AG04450 (cell line): ENCODE measurements around the gene PPARG. TPM values are rescaled to one million over a fixed set of nuclear protein-coding genes. Genes with fewer than 3 reads are reported as not detected.

Source experiments
- CTCF ChIA-PET: fragments of 300-600, 350-600 bp; formaldehyde crosslinking; extraction: SDS; loops from one replicate; lab custom pipeline; 2022; ENCODE audit warnings: antibody characterized with exemption, inconsistent platforms; lab: Charles Lee
- POLR2A ChIA-PET: fragments of 350-600 bp; formaldehyde crosslinking; extraction: SDS; loops from one replicate; lab custom pipeline; 2021; ENCODE audit warnings: antibody characterized with exemption, inconsistent platforms; lab: Yijun Ruan, JAX
- DNase-seq: peaks from one replicate; pipeline ENCODE4 v3.0.0-alpha.2; 2011; ENCODE audit warnings: low read depth, low spot score
- H3K27ac ChIP-seq: one replicate; pipeline ENCODE4 v1.5.1; 2012; ENCODE audit warnings: low read depth, low read length, control low read depth
- H3K27me3 ChIP-seq: one replicate; pipeline ENCODE4 v1.6.0; 2012; ENCODE audit warnings: low read length; ENCODE audit not compliant: control insufficient read depth, insufficient read depth
- H3K4me3 ChIP-seq: 2 replicates; pipeline ENCODE4 v1.5.1; 2011; ENCODE audit warnings: mild to moderate bottlenecking, low read depth, low read length, control low read depth
- H3K9me3 ChIP-seq: 2 replicates; pipeline ENCODE4 v1.5.1; 2012; ENCODE audit warnings: low read length; ENCODE audit not compliant: control insufficient read depth, insufficient read depth
- CTCF ChIP-seq: IDR thresholded peaks from 2 replicates; pipeline ENCODE4 v1.5.1; 2011; ENCODE audit warnings: low read depth, low read length, control low read depth, inconsistent platforms
- polyA plus RNA-seq: library from polyadenylated mRNA; depleted of rRNA; stranded (reverse); fragments of >200 nt; gene quantifications from 2 replicates; pipeline ENCODE4 v1.2.3, GENCODE V29; 2011

The PPARG gene
- polyA plus RNA-seq, 1 experiment = 33.8 TPM

GRCh38 chr3:12247411-12247810 is 41.5 kb upstream of the PPARG start:
- ChIA-PET POLR2A (no interaction called here), CTCF (interaction anchor here (0.6 to 1.1 kb wide), 2 partner anchors 53 to 775 kb away, joined by 3 read pairs; no protein-coding TSS in a partner anchor)
- DNase-seq = no peak
- Histone ChIP-seq H3K4me3 (no peak overlapping the region), H3K9me3 (no peaks in the 10 kb centered on the region), H3K27me3 (no peaks in the 10 kb centered on the region), H3K27ac (no peak overlapping the region)
- TF ChIP-seq CTCF = no peak

GRCh38 chr3:12249519-12249918 is 39.4 kb upstream of the PPARG start:
- Histone ChIP-seq H3K4me3 (no peak overlapping the region), H3K9me3 (no peaks in the 10 kb centered on the region), H3K27ac (no peak overlapping the region), H3K27me3 (no peaks in the 10 kb centered on the region)
- ChIA-PET POLR2A (no interaction called here), CTCF (no interaction called here)
- TF ChIP-seq CTCF = no peak
- no peak for DNase-seq

GRCh38 chr3:12252889-12253288 is 36.0 kb upstream of the PPARG start:
- no peak for TF ChIP-seq CTCF
- H3K4me3 ChIP-seq = no peak overlapping the region
- H3K27ac ChIP-seq = no peak overlapping the region
- H3K9me3 ChIP-seq = no peaks in the 10 kb centered on the region
- CTCF ChIA-PET = interaction anchor here (1.1 to 1.5 kb wide), 2 partner anchors 117 to 227 kb away, joined by 3 to 4 read pairs; no protein-coding TSS in a partner anchor
- DNase-seq = no peak
- no peaks in the 10 kb centered on the region for H3K27me3 ChIP-seq
- POLR2A ChIA-PET = no interaction called here

- H3K4me3 ChIP-seq = no peak overlapping the region
- ChIA-PET POLR2A (no interaction called here), CTCF (interaction anchor here (1.1 to 1.5 kb wide), 3 partner anchors 118 to 226 kb away, joined by 3 to 4 read pairs (median 3); no protein-coding TSS in a partner anchor)
- DNase-seq = no peak
- no peak overlapping the region for H3K27ac ChIP-seq
- no peak for TF ChIP-seq CTCF
- H3K27me3 ChIP-seq = no peaks in the 10 kb centered on the region
- no peaks in the 10 kb centered on the region for H3K9me3 ChIP-seq
These were observed 35.1 kb upstream of the PPARG start for GRCh38 chr3:12253516-12254343.

GRCh38 chr3:12255393-12255792 is 33.5 kb upstream of the PPARG start:
- no peaks in the 10 kb centered on the region for H3K9me3 ChIP-seq
- POLR2A ChIA-PET = no interaction called here
- CTCF ChIA-PET = interaction anchor here (0.8 kb wide), 1 partner anchor 10 kb away, joined by 3 read pairs; no protein-coding TSS in a partner anchor
- H3K27ac ChIP-seq = no peak overlapping the region
- no peak for DNase-seq
- no peak overlapping the region for H3K4me3 ChIP-seq
- H3K27me3 ChIP-seq = no peaks in the 10 kb centered on the region
- TF ChIP-seq CTCF = no peak
